NT2/D1 (cell line): Measurements from ENCODE around the gene ISCA1.

Source experiments
- DNase-seq: peaks from one replicate; pipeline ENCODE4 v3.0.0-alpha.2; 2011; ENCODE audit warnings: low read depth, low spot score
- H3K27me3 ChIP-seq: 2 replicates; pipeline ENCODE4 v1.6.0; 2011; ENCODE audit warnings: mild to moderate bottlenecking; ENCODE audit not compliant: insufficient read length, insufficient read depth
- H3K36me3 ChIP-seq: 2 replicates; pipeline ENCODE4 v1.6.1; 2011; ENCODE audit warnings: mild to moderate bottlenecking, low read length, mixed read lengths; ENCODE audit not compliant: insufficient read depth, insufficient read length
- H3K4me1 ChIP-seq: 2 replicates; pipeline ENCODE4 v1.5.1; 2011; ENCODE audit not compliant: insufficient read depth, insufficient read length
- H3K4me3 ChIP-seq: 2 replicates; pipeline ENCODE4 v1.5.1; 2011; ENCODE audit warnings: low read depth; ENCODE audit not compliant: insufficient read length
- H3K9ac ChIP-seq: 2 replicates; pipeline ENCODE4 v1.6.0; 2011; ENCODE audit warnings: low read depth; ENCODE audit not compliant: insufficient read length
- H3K9me3 ChIP-seq: 2 replicates; pipeline ENCODE4 v1.5.1; 2011; ENCODE audit warnings: mild to moderate bottlenecking, low read length; ENCODE audit not compliant: insufficient read depth
- SUZ12 ChIP-seq: IDR thresholded peaks from 2 replicates; pipeline ENCODE4 v1.6.1; 2011; ENCODE audit not compliant: insufficient read length, insufficient read depth; ENCODE audit errors: extremely low read depth
- YY1 ChIP-seq: IDR thresholded peaks from 2 replicates; pipeline ENCODE4 v1.6.1; 2011; ENCODE audit not compliant: insufficient read length, insufficient read depth
- ZNF274 ChIP-seq: IDR thresholded peaks from 2 replicates; pipeline ENCODE4 v1.6.1; 2011; ENCODE audit warnings: mild to moderate bottlenecking, low read depth, low read length

The ISCA1 gene

DNA sequence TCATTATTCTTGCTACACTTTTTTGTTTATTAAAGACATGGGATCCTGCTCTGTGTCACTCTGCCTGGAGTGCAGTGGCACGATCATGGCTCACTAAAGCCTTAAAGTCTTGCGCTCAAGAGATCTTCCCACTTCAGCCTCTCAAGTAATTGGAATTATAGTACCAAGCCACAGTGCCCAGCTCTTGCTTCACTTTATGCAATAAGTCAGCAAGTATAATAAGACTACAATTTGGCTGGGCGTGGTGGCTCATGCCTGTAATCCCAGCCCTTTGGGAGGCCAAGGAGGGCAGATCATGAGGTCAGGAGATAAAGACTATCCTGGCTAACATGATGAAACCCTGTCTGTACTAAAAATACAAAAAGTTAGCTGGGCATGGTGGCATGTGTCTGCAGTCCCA is 28.8 kb downstream of the ISCA1 start:
- DNase-seq = no peak
- Histone ChIP-seq H3K4me3 (no peak overlapping the region), H3K9ac (no peak overlapping the region), H3K9me3 (peaks cover 16% of the 10 kb centered on the region), H3K27me3 (no peaks in the 10 kb centered on the region), H3K4me1 (no peaks in the 10 kb centered on the region), H3K36me3 (no peaks in the 10 kb centered on the region)
- TF ChIP-seq ZNF274 (no peak), YY1 (no peak), SUZ12 (no peak)

DNA sequence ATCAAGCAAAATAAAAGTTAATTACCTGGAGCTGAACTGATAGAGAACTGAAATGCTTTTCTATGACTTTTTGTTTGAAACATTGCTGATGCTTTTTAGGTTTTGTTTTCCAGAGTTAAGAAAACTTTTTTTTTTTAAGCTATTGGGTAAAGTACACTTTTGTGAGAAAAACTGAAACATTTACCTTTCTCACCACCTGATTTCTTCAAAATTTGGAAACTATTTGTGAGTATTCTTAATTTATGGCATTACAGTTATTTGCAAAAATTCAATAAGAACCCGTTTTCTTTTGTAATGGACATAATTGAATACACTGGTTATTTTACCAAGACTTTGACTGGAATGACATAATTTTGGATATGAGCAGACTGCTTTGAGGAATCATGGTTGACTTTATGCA is 29.5 kb downstream of the ISCA1 start:
- DNase-seq = no peak
- Histone ChIP-seq H3K9me3 (peaks cover 16% of the 10 kb centered on the region), H3K36me3 (no peaks in the 10 kb centered on the region), H3K27me3 (no peaks in the 10 kb centered on the region), H3K9ac (no peak overlapping the region), H3K4me1 (no peaks in the 10 kb centered on the region), H3K4me3 (no peak overlapping the region)
- TF ChIP-seq SUZ12 (no peak), ZNF274 (no peak), YY1 (no peak)

DNA sequence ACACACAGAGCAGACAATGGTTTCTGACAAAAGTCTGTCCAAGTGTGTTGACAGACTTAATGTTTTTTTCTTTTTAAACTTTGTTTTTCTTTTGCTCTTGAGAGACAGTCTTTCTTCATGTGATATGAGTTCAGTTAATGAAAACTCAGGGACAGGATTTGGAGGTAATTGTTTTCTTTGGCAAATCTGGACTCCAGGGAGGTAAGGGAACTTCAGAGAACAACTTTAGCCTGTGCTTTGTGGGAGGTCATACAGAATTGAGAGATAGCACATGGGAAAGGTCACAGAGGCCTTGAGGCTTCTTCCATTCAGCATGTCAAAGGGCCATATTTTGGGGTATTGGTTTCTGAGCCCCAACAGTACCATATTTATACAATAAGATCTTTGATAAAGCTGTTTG is 32.2 kb downstream of the ISCA1 start:
- no peak overlapping the region for H3K9ac ChIP-seq
- TF ChIP-seq ZNF274 (no peak), YY1 (no peak), SUZ12 (no peak)
- no peaks in the 10 kb centered on the region for H3K4me1 ChIP-seq
- H3K27me3 ChIP-seq = no peaks in the 10 kb centered on the region
- DNase-seq = no peak
- no peak overlapping the region for H3K4me3 ChIP-seq
- peaks cover 16% of the 10 kb centered on the region for H3K9me3 ChIP-seq
- H3K36me3 ChIP-seq = no peaks in the 10 kb centered on the region

DNA sequence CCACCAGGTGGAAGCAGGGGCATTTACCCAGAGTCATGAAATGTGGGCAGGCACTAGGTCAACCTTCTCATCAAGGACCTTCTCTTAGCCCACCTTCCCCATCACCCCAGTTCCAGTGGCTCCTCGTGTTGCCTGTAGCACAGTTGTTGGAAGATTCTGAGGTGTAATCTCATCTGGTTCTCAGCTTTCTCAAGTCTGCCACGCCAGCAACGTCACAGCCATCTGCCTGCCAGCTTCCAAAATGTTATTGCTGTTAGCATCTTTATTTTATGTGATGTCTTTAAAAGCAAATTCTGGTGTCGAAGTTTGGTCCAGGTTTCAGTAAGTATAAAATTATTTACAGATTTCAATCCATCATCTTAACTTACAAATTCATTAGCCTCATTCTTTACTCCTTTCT is 33.6 kb downstream of the ISCA1 start:
- TF ChIP-seq SUZ12 (no peak), ZNF274 (no peak), YY1 (no peak)
- no peaks in the 10 kb centered on the region for H3K4me1 ChIP-seq
- DNase-seq = no peak
- no peaks in the 10 kb centered on the region for H3K36me3 ChIP-seq
- H3K9ac ChIP-seq = no peak overlapping the region
- H3K9me3 ChIP-seq = peaks cover 16% of the 10 kb centered on the region
- no peak overlapping the region for H3K4me3 ChIP-seq
- H3K27me3 ChIP-seq = no peaks in the 10 kb centered on the region

DNA sequence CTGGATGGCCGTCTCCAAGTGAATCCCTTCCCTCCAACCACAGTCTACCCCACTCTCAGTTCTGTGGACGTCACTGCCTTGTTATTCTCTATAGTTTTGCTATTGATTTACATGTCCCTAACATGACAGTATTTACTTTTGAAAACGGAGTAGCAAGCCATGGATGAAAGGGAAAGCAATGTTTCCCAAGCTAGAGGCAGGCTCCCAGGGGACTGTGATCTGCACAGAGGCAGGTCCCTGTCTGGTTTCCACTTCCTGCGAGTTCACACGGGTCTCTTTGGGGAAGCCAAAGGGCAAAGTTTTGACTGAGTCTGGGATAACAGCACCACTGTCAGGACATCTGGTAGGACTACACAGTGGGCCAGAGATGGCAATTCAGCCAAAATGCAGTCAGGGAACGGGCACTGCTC is 35.6 kb downstream of the ISCA1 start:
- H3K4me3 ChIP-seq = no peak overlapping the region
- no peaks in the 10 kb centered on the region for H3K27me3 ChIP-seq
- TF ChIP-seq ZNF274 (no peak), SUZ12 (no peak), YY1 (no peak)
- no peaks in the 10 kb centered on the region for H3K36me3 ChIP-seq
- DNase-seq = no peak
- H3K9me3 ChIP-seq = no peaks in the 10 kb centered on the region
- no peaks in the 10 kb centered on the region for H3K4me1 ChIP-seq
- no peak overlapping the region for H3K9ac ChIP-seq

DNA sequence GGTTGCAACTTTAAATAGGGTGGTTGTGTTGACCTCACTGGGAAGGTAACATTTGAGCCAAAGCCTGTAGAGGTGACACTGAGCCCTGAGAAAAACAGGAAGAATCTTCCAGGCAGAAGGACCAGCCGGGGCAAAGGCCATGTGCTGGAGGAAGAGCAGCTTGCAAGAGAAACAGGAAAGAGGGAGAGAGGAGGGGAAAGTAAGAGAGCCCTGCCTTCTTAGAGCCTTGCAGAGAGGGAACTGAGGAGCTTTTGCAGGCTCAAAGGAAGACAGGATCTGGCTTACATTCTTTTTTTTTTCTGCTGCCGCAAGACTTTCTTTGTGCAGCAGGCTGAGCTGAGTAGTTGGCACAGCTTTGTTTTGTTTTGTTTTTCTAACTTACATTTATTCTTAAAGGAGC is 40.3 kb downstream of the ISCA1 start:
- H3K9ac ChIP-seq = no peak overlapping the region
- no peaks in the 10 kb centered on the region for H3K27me3 ChIP-seq
- no peaks in the 10 kb centered on the region for H3K4me1 ChIP-seq
- no peaks in the 10 kb centered on the region for H3K9me3 ChIP-seq
- no peak for DNase-seq
- no peak overlapping the region for H3K4me3 ChIP-seq
- H3K36me3 ChIP-seq = no peaks in the 10 kb centered on the region
- TF ChIP-seq YY1 = no peak
- no peak for TF ChIP-seq ZNF274
- no peak for TF ChIP-seq SUZ12

DNA sequence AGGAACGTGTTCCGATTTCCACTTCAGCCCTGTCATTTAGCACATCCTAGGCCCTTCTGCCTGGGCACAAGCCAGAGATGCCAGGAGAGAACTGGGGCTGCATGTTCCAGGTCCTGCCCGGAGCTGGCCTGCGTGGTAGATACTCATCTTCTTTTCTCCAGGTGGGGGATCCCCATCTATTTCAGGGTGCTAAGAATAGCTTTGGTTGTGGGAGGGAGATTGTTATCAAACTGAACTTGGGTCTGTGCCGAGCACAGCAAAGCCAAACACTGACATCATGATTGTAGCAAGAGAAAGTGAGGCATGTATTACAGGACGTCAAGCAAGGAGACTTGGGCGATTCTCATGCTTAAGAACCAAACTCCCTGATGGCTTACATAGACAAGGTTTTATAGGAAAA is 41.1 kb downstream of the ISCA1 start:
- H3K4me1 ChIP-seq = no peaks in the 10 kb centered on the region
- TF ChIP-seq YY1 = no peak
- TF ChIP-seq ZNF274 = no peak
- TF ChIP-seq SUZ12 = no peak
- no peaks in the 10 kb centered on the region for H3K27me3 ChIP-seq
- no peak overlapping the region for H3K9ac ChIP-seq
- H3K36me3 ChIP-seq = no peaks in the 10 kb centered on the region
- H3K4me3 ChIP-seq = no peak overlapping the region
- no peak for DNase-seq
- no peaks in the 10 kb centered on the region for H3K9me3 ChIP-seq
